GM23248 (cell line): ENCODE data around the gene ANO2. TPM values are rescaled to one million over a fixed set of nuclear protein-coding genes. Genes with fewer than 3 reads are reported as not detected.

ENCODE experiments used
- DNase-seq: peaks from one replicate; pipeline ENCODE4 v3.0.0-alpha.2; 2015
- H2AFZ ChIP-seq: fragments of 200-600 bp; sonication (generic); 2 replicates; pipeline ENCODE4 v1.6.1; 2016; ENCODE audit warnings: antibody characterized with exemption
- H3F3A ChIP-seq: fragments of 200-600 bp; sonication (generic); 2 replicates; pipeline ENCODE4 v1.6.1; 2016; ENCODE audit warnings: mild to moderate bottlenecking, antibody characterized with exemption, mixed run types; ENCODE audit not compliant: insufficient read depth
- H3K27ac ChIP-seq: fragments of 200-600 bp; sonication (generic); 2 replicates; pipeline ENCODE4 v1.5.1; 2016; ENCODE audit warnings: mild to moderate bottlenecking
- H3K27me3 ChIP-seq: fragments of 200-600 bp; sonication (generic); replicated peaks from 2 replicates; pipeline ENCODE4 v1.6.1; 2016; ENCODE audit warnings: mild to moderate bottlenecking; ENCODE audit not compliant: insufficient read depth
- H3K36me3 ChIP-seq: fragments of 200-600 bp; sonication (generic); 2 replicates; pipeline ENCODE4 v1.6.1; 2016; ENCODE audit warnings: low read depth, mild to moderate bottlenecking
- H3K4me1 ChIP-seq: fragments of 200-600 bp; sonication (generic); 2 replicates; pipeline ENCODE4 v1.6.1; 2016; ENCODE audit warnings: mild to moderate bottlenecking; ENCODE audit not compliant: insufficient read depth
- H3K4me2 ChIP-seq: fragments of 200-600 bp; sonication (generic); one replicate; pipeline ENCODE4 v1.6.1; 2016; ENCODE audit warnings: mild to moderate bottlenecking; ENCODE audit not compliant: unreplicated experiment
- H3K4me3 ChIP-seq: fragments of 200-600 bp; sonication (generic); 2 replicates; pipeline ENCODE4 v1.5.1; 2016; ENCODE audit warnings: mild to moderate bottlenecking
- H3K79me2 ChIP-seq: fragments of 200-600 bp; sonication (generic); 2 replicates; pipeline ENCODE4 v1.6.1; 2016; ENCODE audit warnings: mild to moderate bottlenecking; ENCODE audit not compliant: insufficient read depth
- H3K9ac ChIP-seq: fragments of 200-600 bp; sonication (generic); 2 replicates; pipeline ENCODE4 v1.6.1; 2016; ENCODE audit warnings: mild to moderate bottlenecking
- H3K9me2 ChIP-seq: fragments of 200-600 bp; sonication (generic); 2 replicates; pipeline ENCODE4 v1.6.1; 2016; ENCODE audit warnings: mixed run types, mild to moderate bottlenecking, moderate library complexity; ENCODE audit not compliant: insufficient read depth
- H3K9me3 ChIP-seq: fragments of 200-600 bp; sonication (generic); one replicate; pipeline ENCODE4 v1.6.1; 2017; ENCODE audit warnings: low read depth
- H4K20me1 ChIP-seq: fragments of 200-600 bp; sonication (generic); 2 replicates; pipeline ENCODE4 v1.6.0; 2016; ENCODE audit not compliant: insufficient read depth
- EZH2 ChIP-seq: fragments of 200-600 bp; sonication (generic); IDR thresholded peaks from 2 replicates; pipeline ENCODE4 v1.6.1; 2018; ENCODE audit warnings: antibody characterized with exemption, mild to moderate bottlenecking; ENCODE audit not compliant: insufficient read depth, poor library complexity, severe bottlenecking
- EZH2phosphoT487 ChIP-seq: fragments of 200-600 bp; sonication (generic); IDR thresholded peaks from 2 replicates; pipeline ENCODE4 v1.6.1; 2018; ENCODE audit warnings: antibody characterized with exemption, moderate library complexity, mild to moderate bottlenecking, low read depth; ENCODE audit not compliant: insufficient read depth
- WGBS, 2 experiments: methylation state at CpG; one replicate each; pipeline ENCODE4 v1.1.6; 2015 to 2017; ENCODE audit warnings: low lambda C conversion rate in 2 of 2, low coverage in 1 of 2; ENCODE audit errors: missing lambda C conversion rate in 2 of 2; 5-methylcytosine and 5-hydroxymethylcytosine counted together
- in situ Hi-C: fragments of 300-500 bp; cut with MboI; formaldehyde crosslinking; loops from 2 replicates; pipeline ENCODE4 v1.15.0; 2020
- polyA plus RNA-seq: library from polyadenylated mRNA; unstranded; fragments of >200 nt; fragmentation: Nextera tagmentation; extraction: Ambion mirVana; gene quantifications from 2 replicates; pipeline ENCODE4 v1.2.1, GENCODE V29; 2016
- total RNA-seq: library from RNA; depleted of rRNA; stranded (reverse); fragments of >200 nt; shearing (Covaris generic); gene quantifications from 2 replicates; pipeline ENCODE4 v1.2.3, GENCODE V29; 2014

ANO2 gene
- total and polyA plus RNA-seq, 2 experiments from 2014 or later, result not detected

DNA sequence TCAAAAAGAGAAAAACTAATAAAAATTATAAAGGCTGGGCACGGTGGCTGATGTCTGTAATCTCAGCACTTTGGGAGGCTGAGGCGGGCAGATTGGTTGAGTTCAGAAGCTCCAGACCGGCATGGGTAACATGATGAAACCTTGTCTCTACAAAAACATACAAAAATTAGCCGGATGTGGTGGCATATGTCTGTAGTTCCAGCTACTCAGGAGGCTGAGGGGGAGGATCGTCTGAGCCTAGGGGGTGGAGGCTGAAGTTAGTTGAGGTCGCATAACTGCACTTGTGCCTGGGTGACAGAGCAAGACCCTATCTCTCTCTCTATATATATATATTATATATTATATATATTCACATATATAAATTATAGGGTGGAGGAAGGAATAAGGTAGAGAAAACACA is 32.5 kb upstream of the ANO2 start:
- Histone ChIP-seq H3K4me2 (no peak overlapping the region), H3K9ac (no peak overlapping the region), H3K36me3 (no peaks in the 10 kb centered on the region), H3F3A (no peaks in the 10 kb centered on the region), H2AFZ (no peak overlapping the region), H3K79me2 (no peaks in the 10 kb centered on the region), H3K27me3 (peaks cover 19% of the 10 kb centered on the region), H3K4me3 (no peak overlapping the region), H3K9me2 (no peaks in the 10 kb centered on the region), H3K9me3 (no peaks in the 10 kb centered on the region), H3K4me1 (no peaks in the 10 kb centered on the region), H4K20me1 (no peaks in the 10 kb centered on the region), H3K27ac (no peak overlapping the region)
- TF ChIP-seq EZH2phosphoT487 (no peak), EZH2 (no peak)
- WGBS, 2 experiments, result 36 to 38% methylated on average over 6 of the region's 6 CpGs
- in situ Hi-C loops, result no loop called here
- no peak for DNase-seq

- no peak overlapping the region for H3K27ac ChIP-seq
- no peaks in the 10 kb centered on the region for H3K36me3 ChIP-seq
- H3K27me3 ChIP-seq, result peaks cover 24% of the 10 kb centered on the region
- no peak overlapping the region for H3K9ac ChIP-seq
- no peaks in the 10 kb centered on the region for H3F3A ChIP-seq
- no peak overlapping the region for H3K4me2 ChIP-seq
- in situ Hi-C loops, result no loop called here
- no peaks in the 10 kb centered on the region for H3K9me2 ChIP-seq
- DNase-seq, result no peak
- H2AFZ ChIP-seq, result no peak overlapping the region
- H4K20me1 ChIP-seq, result no peaks in the 10 kb centered on the region
- H3K9me3 ChIP-seq, result no peaks in the 10 kb centered on the region
- no peaks in the 10 kb centered on the region for H3K79me2 ChIP-seq
- no peaks in the 10 kb centered on the region for H3K4me1 ChIP-seq
- 5 to 7% methylated on average over 6 of the region's 6 CpGs for WGBS, 2 experiments
- H3K4me3 ChIP-seq, result no peak overlapping the region
- TF ChIP-seq EZH2, result no peak
These were observed 31.7 kb upstream of the ANO2 start for GRCh38 chr12:5976711-5977110.

GRCh38 chr12:5976196-5976595 is 31.1 kb upstream of the ANO2 start:
- Histone ChIP-seq H3K4me3 (no peak overlapping the region), H3K79me2 (no peaks in the 10 kb centered on the region), H4K20me1 (no peaks in the 10 kb centered on the region), H3K4me2 (no peak overlapping the region), H3K27me3 (peaks cover 25% of the 10 kb centered on the region), H3K9ac (no peak overlapping the region), H2AFZ (no peak overlapping the region), H3K9me2 (no peaks in the 10 kb centered on the region), H3K4me1 (no peaks in the 10 kb centered on the region), H3K9me3 (no peaks in the 10 kb centered on the region), H3K27ac (no peak overlapping the region), H3F3A (no peaks in the 10 kb centered on the region), H3K36me3 (no peaks in the 10 kb centered on the region)
- WGBS, 2 experiments, result 54 to 57% methylated on average over 9 of the region's 9 CpGs
- no peak for TF ChIP-seq EZH2phosphoT487
- no peak for TF ChIP-seq EZH2
- in situ Hi-C loops, result no loop called here
- DNase-seq, result no peak

DNA sequence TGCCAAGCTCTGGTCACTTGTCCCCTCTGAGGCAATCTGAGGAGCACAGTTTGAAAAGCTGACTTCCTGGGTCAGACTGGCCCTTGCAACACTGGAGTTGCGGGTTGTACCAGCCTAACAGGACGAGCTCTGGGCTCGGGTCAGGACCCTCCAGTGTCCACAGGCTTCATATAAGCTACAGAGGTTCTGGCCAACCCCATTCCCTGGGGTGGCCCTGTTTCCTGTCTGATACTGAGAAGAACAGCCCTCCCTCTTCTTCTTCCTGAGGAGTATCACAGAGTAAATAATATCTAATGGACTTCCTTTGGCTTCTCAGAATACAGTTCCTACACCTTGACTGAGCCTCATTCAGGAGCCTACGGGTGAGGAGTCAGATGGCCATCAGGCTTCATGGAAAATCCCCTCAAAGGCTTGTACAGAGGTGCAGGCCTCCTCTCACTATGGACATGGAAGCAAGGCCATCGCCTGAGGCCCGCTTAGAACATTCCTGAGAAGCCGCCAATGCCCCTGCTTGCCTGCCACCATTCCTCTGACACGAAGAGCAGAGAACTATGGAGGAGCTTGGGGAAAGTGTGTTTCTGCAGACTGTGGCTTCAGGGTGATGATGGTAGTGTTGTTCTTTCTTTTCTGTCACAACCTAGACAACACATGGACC is 28.5 kb upstream of the ANO2 start:
- Histone ChIP-seq H4K20me1 (no peaks in the 10 kb centered on the region), H3K27me3 (peaks cover 25% of the 10 kb centered on the region), H3K4me1 (no peaks in the 10 kb centered on the region), H3K36me3 (no peaks in the 10 kb centered on the region), H3K9ac (no peak overlapping the region), H3K4me3 (no peak overlapping the region), H2AFZ (no peak overlapping the region), H3F3A (no peaks in the 10 kb centered on the region), H3K4me2 (no peak overlapping the region), H3K27ac (no peak overlapping the region), H3K9me3 (no peaks in the 10 kb centered on the region), H3K9me2 (no peaks in the 10 kb centered on the region), H3K79me2 (no peaks in the 10 kb centered on the region)
- WGBS, 2 experiments, result 65 to 67% methylated on average over 8 of the region's 8 CpGs
- in situ Hi-C loops, result no loop called here
- no peak for DNase-seq
- no peak for TF ChIP-seq EZH2
- TF ChIP-seq EZH2phosphoT487, result no peak

DNA sequence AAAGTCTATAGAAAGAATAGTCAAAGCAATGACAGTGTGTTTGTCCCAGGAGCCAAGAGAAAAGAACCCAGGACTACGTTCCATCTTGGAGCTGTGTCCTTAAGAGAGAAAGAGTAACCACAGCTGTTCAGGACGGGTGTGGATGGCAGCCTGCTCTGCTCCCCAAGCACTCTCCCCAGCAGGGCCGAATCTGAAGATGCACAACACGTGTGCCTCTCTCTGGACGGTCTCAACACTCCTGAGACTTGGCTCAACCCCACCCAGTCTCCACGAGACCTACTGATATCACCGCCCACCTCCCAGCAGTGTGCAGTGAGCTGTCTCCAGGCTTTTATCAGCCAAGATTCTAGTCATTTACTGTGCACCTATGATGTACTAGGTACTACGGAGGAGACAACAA is 27.3 kb upstream of the ANO2 start:
- in situ Hi-C loops, result no loop called here
- Histone ChIP-seq H3K79me2 (no peaks in the 10 kb centered on the region), H3K9me3 (no peaks in the 10 kb centered on the region), H3K9me2 (no peaks in the 10 kb centered on the region), H3K27ac (no peak overlapping the region), H3K36me3 (no peaks in the 10 kb centered on the region), H3K27me3 (peaks cover 25% of the 10 kb centered on the region), H3K9ac (no peak overlapping the region), H2AFZ (no peak overlapping the region), H4K20me1 (no peaks in the 10 kb centered on the region), H3K4me3 (no peak overlapping the region), H3K4me1 (no peaks in the 10 kb centered on the region), H3K4me2 (no peak overlapping the region), H3F3A (no peaks in the 10 kb centered on the region)
- no peak for TF ChIP-seq EZH2
- TF ChIP-seq EZH2phosphoT487, result no peak
- DNase-seq, result no peak
- 39 to 47% methylated on average over 8 of the region's 8 CpGs for WGBS, 2 experiments
